Measurements from ENCODE around the gene DUSP10.
A peak's percentile ranks its signal among the peaks of the same experiment; 100 is the strongest.

Gene DUSP10

DNA sequence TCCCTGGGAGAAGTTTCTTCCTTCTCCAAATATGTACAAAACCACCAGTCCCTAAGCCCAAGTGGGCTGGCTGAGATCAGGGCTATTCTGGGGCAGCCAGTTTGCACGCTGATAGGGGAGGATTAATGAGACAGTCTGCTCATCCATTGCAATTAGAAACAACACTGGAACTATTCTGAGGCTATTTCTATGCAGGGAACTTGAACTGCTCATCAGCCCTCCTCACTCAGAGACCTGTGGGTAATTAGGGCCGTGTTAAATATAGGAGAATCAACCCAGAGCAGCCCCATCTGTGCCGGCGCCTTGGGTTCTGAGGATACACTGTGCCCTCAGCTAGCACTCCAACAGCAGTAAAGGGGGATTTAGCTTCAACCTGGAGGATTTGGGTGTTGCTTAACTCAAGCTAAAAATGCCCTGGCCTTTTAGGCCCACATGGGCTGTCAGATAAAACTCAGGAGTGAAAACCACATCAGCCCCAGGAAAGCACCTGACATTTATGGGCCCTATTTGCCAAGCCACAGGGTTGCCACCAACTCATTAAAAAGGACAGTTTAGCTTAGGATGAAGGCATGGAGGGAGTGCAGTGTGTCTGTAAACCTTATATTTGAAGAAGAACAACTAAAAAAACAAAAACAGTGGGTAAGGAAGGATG lies 53.9 kb downstream of the DUSP10 start:
- Histone ChIP-seq H3K9ac (peak overlapping the region; percentile 48), H3K27ac (peak overlapping the region; percentile 85), H4K20me1 (ENCODE audit: insufficient read depth) (no peaks in the 10 kb centered on the region), H3K36me3 (ENCODE audit: insufficient read depth) (no peaks in the 10 kb centered on the region), H3K4me1 (ENCODE audit: low read depth, poor library complexity, severe bottlenecking) (peaks cover 30% of the 10 kb centered on the region), H3K27me3 (ENCODE audit: insufficient read depth, low read depth) (no peaks in the 10 kb centered on the region), H3K4me3 (IDR thresholded peaks at IDR 0.05; ENCODE audit: insufficient read depth, low read depth, low read length) (no peak overlapping the region), H2AFZ (ENCODE audit: low read depth) (peak overlapping the region; percentile 72), H3K79me2 (ENCODE audit: insufficient read depth, low read depth) (no peaks in the 10 kb centered on the region), H3K4me2 (peak overlapping the region; percentile 95)
- TF ChIP-seq, protein P1, sequence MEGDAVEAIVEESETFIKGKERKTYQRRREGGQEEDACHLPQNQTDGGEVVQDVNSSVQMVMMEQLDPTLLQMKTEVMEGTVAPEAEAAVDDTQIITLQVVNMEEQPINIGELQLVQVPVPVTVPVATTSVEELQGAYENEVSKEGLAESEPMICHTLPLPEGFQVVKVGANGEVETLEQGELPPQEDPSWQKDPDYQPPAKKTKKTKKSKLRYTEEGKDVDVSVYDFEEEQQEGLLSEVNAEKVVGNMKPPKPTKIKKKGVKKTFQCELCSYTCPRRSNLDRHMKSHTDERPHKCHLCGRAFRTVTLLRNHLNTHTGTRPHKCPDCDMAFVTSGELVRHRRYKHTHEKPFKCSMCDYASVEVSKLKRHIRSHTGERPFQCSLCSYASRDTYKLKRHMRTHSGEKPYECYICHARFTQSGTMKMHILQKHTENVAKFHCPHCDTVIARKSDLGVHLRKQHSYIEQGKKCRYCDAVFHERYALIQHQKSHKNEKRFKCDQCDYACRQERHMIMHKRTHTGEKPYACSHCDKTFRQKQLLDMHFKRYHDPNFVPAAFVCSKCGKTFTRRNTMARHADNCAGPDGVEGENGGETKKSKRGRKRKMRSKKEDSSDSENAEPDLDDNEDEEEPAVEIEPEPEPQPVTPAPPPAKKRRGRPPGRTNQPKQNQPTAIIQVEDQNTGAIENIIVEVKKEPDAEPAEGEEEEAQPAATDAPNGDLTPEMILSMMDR (conservative IDR thresholded peaks at IDR 0.05; ENCODE audit: low read depth, low read length) = no peak

DNA sequence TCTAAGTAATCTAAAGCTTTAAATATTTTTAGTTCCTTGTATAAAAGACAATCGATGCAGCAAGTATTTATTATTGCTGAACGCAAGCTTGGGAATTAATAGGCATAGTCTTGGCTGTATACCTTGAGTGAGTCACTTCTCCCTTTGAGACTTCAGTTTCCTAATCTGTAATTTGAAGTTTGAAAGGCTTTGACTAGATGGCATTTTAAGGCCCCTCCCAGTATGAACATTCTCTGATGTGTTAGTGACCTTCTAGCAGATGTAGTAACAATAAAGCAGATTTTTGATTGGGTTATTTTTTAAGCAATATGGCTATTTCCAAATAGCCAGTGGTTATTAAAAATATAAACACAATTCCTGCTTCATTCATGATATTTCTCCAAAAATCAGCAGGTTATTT lies 58.2 kb downstream of the DUSP10 start:
- Histone ChIP-seq H3K4me1 (ENCODE audit: low read depth, poor library complexity, severe bottlenecking) (peaks cover 20% of the 10 kb centered on the region), H4K20me1 (ENCODE audit: insufficient read depth) (no peaks in the 10 kb centered on the region), H3K4me2 (no peak overlapping the region), H3K27ac (no peak overlapping the region), H3K9ac (no peak overlapping the region), H3K79me2 (ENCODE audit: insufficient read depth, low read depth) (no peaks in the 10 kb centered on the region), H3K27me3 (ENCODE audit: insufficient read depth, low read depth) (no peaks in the 10 kb centered on the region), H3K36me3 (ENCODE audit: insufficient read depth) (no peaks in the 10 kb centered on the region), H3K4me3 (IDR thresholded peaks at IDR 0.05; ENCODE audit: insufficient read depth, low read depth, low read length) (no peak overlapping the region), H2AFZ (ENCODE audit: low read depth) (no peak overlapping the region)
- TF ChIP-seq, protein P1 (conservative IDR thresholded peaks at IDR 0.05; ENCODE audit: low read depth, low read length) = no peak

DNA sequence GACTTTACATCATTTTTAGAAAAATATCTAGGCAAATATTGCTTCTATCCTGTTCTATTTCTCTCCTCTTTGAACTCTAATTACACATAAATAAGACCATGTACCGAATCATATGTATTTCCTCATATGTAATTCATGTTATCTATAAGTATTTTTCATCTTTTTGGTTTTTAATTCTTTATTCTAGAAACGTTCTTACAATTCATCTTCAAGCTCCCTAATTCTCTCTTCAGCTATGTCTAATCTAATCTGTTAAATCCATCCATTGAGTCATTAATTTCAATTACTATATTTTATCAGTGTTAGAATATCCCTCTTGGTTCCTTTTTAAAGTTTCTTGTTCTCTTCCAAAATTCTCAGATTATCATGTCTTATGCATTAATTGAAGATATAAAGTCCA lies 61.8 kb downstream of the DUSP10 start:
- Histone ChIP-seq H3K9ac (no peak overlapping the region), H3K4me2 (no peak overlapping the region), H2AFZ (ENCODE audit: low read depth) (no peak overlapping the region), H3K79me2 (ENCODE audit: insufficient read depth, low read depth) (no peaks in the 10 kb centered on the region), H3K36me3 (ENCODE audit: insufficient read depth) (no peaks in the 10 kb centered on the region), H3K4me1 (ENCODE audit: low read depth, poor library complexity, severe bottlenecking) (no peaks in the 10 kb centered on the region), H3K27me3 (ENCODE audit: insufficient read depth, low read depth) (no peaks in the 10 kb centered on the region), H3K27ac (no peak overlapping the region), H3K4me3 (IDR thresholded peaks at IDR 0.05; ENCODE audit: insufficient read depth, low read depth, low read length) (no peak overlapping the region), H4K20me1 (ENCODE audit: insufficient read depth) (no peaks in the 10 kb centered on the region)
- TF ChIP-seq, protein P1 (conservative IDR thresholded peaks at IDR 0.05; ENCODE audit: low read depth, low read length) = no peak

DNA sequence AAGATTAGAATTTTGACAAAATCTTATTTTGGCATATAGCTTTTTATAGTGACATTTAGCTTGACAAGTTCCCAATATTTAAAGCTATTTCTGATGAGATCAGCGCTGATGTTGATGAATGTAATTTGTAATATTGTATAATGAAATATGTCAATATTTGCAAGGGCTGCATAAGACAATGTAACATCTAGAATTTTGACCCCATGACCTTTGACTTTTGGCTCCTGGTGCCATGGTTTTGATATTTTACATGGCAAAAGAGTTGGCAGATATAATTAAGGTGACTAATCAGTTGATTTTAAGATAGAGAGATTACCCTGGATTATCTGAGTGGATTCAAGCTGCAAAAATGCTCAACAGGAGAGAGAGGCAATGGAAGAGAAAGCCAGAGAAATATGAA lies 63.9 kb downstream of the DUSP10 start:
- no peak overlapping the region for H3K9ac ChIP-seq
- H3K4me3 ChIP-seq (IDR thresholded peaks at IDR 0.05; ENCODE audit: insufficient read depth, low read depth, low read length) = no peak overlapping the region
- no peak overlapping the region for H3K4me2 ChIP-seq
- no peaks in the 10 kb centered on the region for H3K36me3 ChIP-seq (ENCODE audit: insufficient read depth)
- TF ChIP-seq, protein P1 (conservative IDR thresholded peaks at IDR 0.05; ENCODE audit: low read depth, low read length) = no peak
- no peak overlapping the region for H3K27ac ChIP-seq
- H4K20me1 ChIP-seq (ENCODE audit: insufficient read depth) = no peaks in the 10 kb centered on the region
- H3K79me2 ChIP-seq (ENCODE audit: insufficient read depth, low read depth) = no peaks in the 10 kb centered on the region
- no peaks in the 10 kb centered on the region for H3K27me3 ChIP-seq (ENCODE audit: insufficient read depth, low read depth)
- H3K4me1 ChIP-seq (ENCODE audit: low read depth, poor library complexity, severe bottlenecking) = no peaks in the 10 kb centered on the region
- no peak overlapping the region for H2AFZ ChIP-seq (ENCODE audit: low read depth)
